HepG2 (cell line): Measurements from ENCODE around the gene ARHGAP5. TPM values are rescaled to one million over a fixed set of nuclear protein-coding genes. Genes with fewer than 3 reads are reported as not detected.

Experiments used
- ATAC-seq: fragments of 200-7000 bp; cut with Tn5 transposase; 3 replicates; pipeline ENCODE4 v1.9.1; 2020; ENCODE audit warnings: mild to moderate bottlenecking, moderate library complexity
- BruUV-seq: library from RNA; stranded (reverse); fragments of 400-500 nt; replicated peaks from 2 replicates; lab custom pipeline; 2021; lab: Mats Ljungman, UMichigan
- CTCF ChIA-PET: fragments of 300-600 bp; formaldehyde crosslinking; extraction: SDS; loops from one replicate; lab custom pipeline; 2021; ENCODE audit warnings: low total read pairs, inconsistent platforms, low intra/inter-chr PET ratio; lab: Yijun Ruan, JAX
- POLR2A ChIA-PET: fragments of 350-600 bp; sonication (Branson Sonifier 250); formaldehyde crosslinking; loops from one replicate; lab custom pipeline; 2020; ENCODE audit warnings: antibody characterized with exemption, inconsistent platforms; lab: Yijun Ruan, JAX
- DNase-seq: peaks from one replicate; pipeline ENCODE4 v3.0.0-alpha.2; 2015; ENCODE audit warnings: low spot score
- FAIRE-seq: peaks from 3 replicates; lab custom pipeline; 2011; peaks lifted over from hg19 to GRCh38; lab: Jason Lieb, UNC
- H2AFZ ChIP-seq: one replicate; pipeline ENCODE4 v1.6.1; 2011; ENCODE audit warnings: low read length, inconsistent platforms
- H3K27ac ChIP-seq: fragments of 300-600 bp; 3 replicates; pipeline ENCODE4 v1.8.0; 2011; ENCODE audit warnings: mixed run types, mild to moderate bottlenecking, mixed read lengths, low read length, inconsistent platforms; ENCODE audit not compliant: insufficient read depth; ENCODE audit errors: extremely low read length
- H3K27me3 ChIP-seq, 2 experiments: fragments of 200-600 bp in 1 of 2; 2 replicates in 1 of 2; 3 replicates in 1 of 2; pipeline versions ENCODE4 v1.6.0 to v1.8.0; 2011; ENCODE audit warnings: low read length in 2 of 2, mild to moderate bottlenecking in 2 of 2, moderate library complexity in 2 of 2, inconsistent platforms in 1 of 2; ENCODE audit not compliant: insufficient read depth in 2 of 2, control insufficient read depth in 1 of 2
- H3K36me3 ChIP-seq, 2 experiments: fragments of 200-600 bp in 1 of 2; replicated peaks in 1 of 2; 2 replicates in 1 of 2; 3 replicates in 1 of 2; pipeline versions ENCODE4 v1.5.1 to v1.8.0; 2011; ENCODE audit warnings: low read length in 2 of 2, inconsistent platforms in 1 of 2; ENCODE audit not compliant: insufficient read depth in 2 of 2, control insufficient read depth in 1 of 2
- H3K4me1 ChIP-seq: 2 replicates; pipeline ENCODE4 v1.5.1; 2012; ENCODE audit warnings: low read length, inconsistent platforms; ENCODE audit not compliant: insufficient read depth
- H3K4me2 ChIP-seq: 2 replicates; pipeline ENCODE4 v1.6.0; 2011; ENCODE audit warnings: low read depth, low read length, inconsistent platforms
- H3K4me3 ChIP-seq, 3 experiments: fragments of 200-600 bp in 1 of 3; sonication (generic), shearing (Covaris generic) in 1 of 3; replicated peaks in 1 of 3; 2 replicates each; pipeline ENCODE4 v1.5.1; 2011 to 2016; ENCODE audit warnings: low read length in 3 of 3, inconsistent platforms in 2 of 3, low read depth in 2 of 3, mild to moderate bottlenecking in 2 of 3, control low read depth in 1 of 3, mixed read lengths in 1 of 3; ENCODE audit not compliant: insufficient read depth in 1 of 3
- H3K79me2 ChIP-seq: one replicate; pipeline ENCODE4 v1.6.1; 2011; ENCODE audit warnings: low read length, inconsistent platforms; ENCODE audit not compliant: insufficient read depth
- H3K9ac ChIP-seq: 2 replicates; pipeline ENCODE4 v1.6.0; 2011; ENCODE audit warnings: mild to moderate bottlenecking, low read depth, low read length, inconsistent platforms; ENCODE audit not compliant: insufficient read depth
- H3K9me3 ChIP-seq: 2 replicates; pipeline ENCODE4 v1.5.1; 2012; ENCODE audit warnings: mild to moderate bottlenecking, low read length
- H4K20me1 ChIP-seq: 2 replicates; pipeline ENCODE4 v1.6.0; 2011; ENCODE audit warnings: inconsistent platforms, mild to moderate bottlenecking, low read length, moderate library complexity; ENCODE audit not compliant: insufficient read depth
- BORCS8-MEF2B ChIP-seq: sonication (generic); formaldehyde crosslinking; IDR thresholded peaks from 2 replicates; pipeline ENCODE4 v1.8.0; 2022; ENCODE audit warnings: mild to moderate bottlenecking, missing genetic modification reagents
- ZNF136 ChIP-seq: sonication (generic); formaldehyde crosslinking; IDR thresholded peaks from 2 replicates; pipeline ENCODE4 v1.8.1; 2022; ENCODE audit warnings: low read depth, mild to moderate bottlenecking, moderate library complexity, missing genetic modification reagents
- ZNF263 ChIP-seq: sonication (generic); formaldehyde crosslinking; IDR thresholded peaks from 2 replicates; pipeline ENCODE4 v1.4.0; 2020; ENCODE audit warnings: missing genetic modification reagents
- ZNF282 ChIP-seq: fragments of 450-650 bp; IDR thresholded peaks from 2 replicates; pipeline ENCODE4 v1.6.1; 2018; ENCODE audit not compliant: partially characterized antibody
- WGBS: methylation state at CpG from one replicate; pipeline ENCODE4 v1.1.6; 2017; ENCODE audit warnings: low lambda C conversion rate; 5-methylcytosine and 5-hydroxymethylcytosine counted together
- in situ Hi-C: cut with HindIII; loops from 2 replicates; pipeline ENCODE4 v1.10.0; 2017; ENCODE audit warnings: low pct_unique_long_range_greater_than_20kb; ENCODE audit not compliant: extremely low pct_ligation_motif_present
- intact Hi-C: fragments of 100-400 bp; cut with micrococcal nuclease; formaldehyde crosslinking; loops from one replicate; pipeline ENCODE4 v1.10.0; 2022; ENCODE audit not compliant: unreplicated experiment
- polyA plus RNA-seq, 8 experiments: library from polyadenylated mRNA; depleted of rRNA in 3 of 8; stranded (reverse) in 7 of 8; unstranded in 1 of 8; fragments of >200 nt; fragmentation: Illumina TruSeq in 4 of 8; extraction: Trizol in 4 of 8; gene quantifications; 2 replicates each; pipeline versions ENCODE4 v1.2.1 to v1.2.3, GENCODE V29; 2011 to 2016; ENCODE audit warnings: low read depth in 4 of 8, missing spikeins in 1 of 8, mixed read lengths in 1 of 8; ENCODE audit not compliant: insufficient read depth in 1 of 8
- total RNA-seq, 5 experiments: library from RNA; depleted of rRNA; stranded (reverse); fragments of >200 nt; fragmentation: Illumina TruSeq; extraction: Trizol; gene quantifications; 2 replicates each; pipeline ENCODE4 v1.2.3, GENCODE V29; 2016; ENCODE audit warnings: low read depth in 1 of 5

Gene ARHGAP5
- total and polyA plus RNA-seq, 2 of the 13 experiments (the other 11 are each of a cell fraction or from before 2014, with no cell fraction given), result 33.7 to 144 TPM

DNA sequence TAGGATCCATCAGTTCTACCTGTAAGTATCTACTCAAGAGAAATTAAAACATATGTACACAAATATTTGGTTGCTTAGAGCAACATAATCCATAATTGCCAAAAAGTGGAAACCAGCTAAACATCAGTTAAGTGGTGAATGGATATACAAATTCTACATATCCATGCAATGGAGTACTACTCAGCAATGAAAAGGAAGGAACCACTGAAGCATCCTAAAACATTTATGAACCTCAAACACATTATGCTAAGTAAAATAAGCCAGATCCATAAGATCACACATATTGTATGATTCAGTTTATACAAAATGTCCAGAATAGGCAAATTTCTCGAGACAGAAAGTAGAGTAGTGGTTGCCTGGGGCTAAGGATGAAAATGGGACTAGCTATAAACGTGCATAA lies 8.4 kb upstream of the ARHGAP5 start:
- peaks cover 0 to 2% of the 10 kb centered on the region in 2 experiments; a peak in 1 of 5 replicates for H3K27me3 ChIP-seq
- no peaks in the 10 kb centered on the region for H3K36me3 ChIP-seq
- no peaks in the 10 kb centered on the region for H3K9me3 ChIP-seq
- no peaks in the 10 kb centered on the region for H3K4me1 ChIP-seq
- no peak overlapping the region for H3K4me3 ChIP-seq
- no peak overlapping the region for H3K4me2 ChIP-seq
- DNase-seq (no peak), ATAC-seq (no peak), FAIRE-seq (no peak)
- WGBS, result 0% methylated on average over 2 of the region's 2 CpGs
- H3K9ac ChIP-seq, result no peak overlapping the region
- ChIA-PET POLR2A (interaction anchor here (1.0 kb wide), 1 partner anchor 8 kb away, joined by 3 read pairs; the partner anchor contains the start of gene ARHGAP5), CTCF (no interaction called here)
- TF ChIP-seq ZNF136 (CRISPR knock-in tag), result no peak
- H4K20me1 ChIP-seq, result no peaks in the 10 kb centered on the region
- no peak overlapping the region for H2AFZ ChIP-seq
- in situ Hi-C loops (no loop called here), intact Hi-C loops (no loop called here)
- no peaks in the 10 kb centered on the region for H3K79me2 ChIP-seq
- no peak overlapping the region for H3K27ac ChIP-seq
- no TSS peak for BruUV-seq

DNA sequence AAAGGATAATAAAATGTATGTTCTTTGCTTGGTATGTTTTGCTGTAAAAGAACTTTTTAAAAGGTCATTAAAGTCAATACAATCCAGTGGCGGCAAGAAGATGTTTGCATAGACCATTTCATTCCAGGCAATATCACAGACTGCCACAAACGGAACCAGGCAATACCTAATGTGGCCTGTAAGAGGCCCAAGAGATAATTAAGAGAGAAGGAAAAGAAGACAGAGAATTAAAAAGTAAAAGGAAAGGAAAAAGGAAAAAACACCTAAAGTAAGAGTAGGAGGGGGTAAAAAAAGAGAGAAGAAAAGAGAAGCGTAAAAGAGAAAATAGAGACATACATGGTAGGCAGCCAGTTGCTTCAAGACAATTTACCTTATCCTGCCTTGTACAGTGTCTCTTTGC lies 6.8 kb upstream of the ARHGAP5 start:
- Histone ChIP-seq H4K20me1 (no peaks in the 10 kb centered on the region), H3K9me3 (no peaks in the 10 kb centered on the region), H3K4me3 (no peak overlapping the region), H3K79me2 (no peaks in the 10 kb centered on the region), H3K27me3 (peaks cover 0 to 2% of the 10 kb centered on the region in 2 experiments; a peak in 1 of 5 replicates), H3K4me1 (peaks cover 7% of the 10 kb centered on the region)
- FAIRE-seq, result no peak
- WGBS, result 34% methylated on average over 3 of the region's 3 CpGs
- ATAC-seq, result peak; percentile 74
- TF ChIP-seq ZNF282 (peak; percentile 18), ZNF263 (CRISPR knock-in tag) (no peak), BORCS8-MEF2B (CRISPR knock-in tag) (no peak)
- TF ChIP-seq, all 625 proteins: peak for 1
- Histone ChIP-seq H3K27ac (no peak overlapping the region), H2AFZ (no peak overlapping the region), H3K4me2 (no peak overlapping the region), H3K9ac (no peak overlapping the region), H3K36me3 (no peaks in the 10 kb centered on the region)
- in situ Hi-C loops, result loop anchor here (5.0 kb wide), 3 partner anchors 138 to 402 kb away; no protein-coding TSS in a partner anchor
- ChIA-PET CTCF (interaction anchor here (7.8 kb wide), 1 partner anchor 183 kb away, joined by 216 read pairs; no protein-coding TSS in a partner anchor), POLR2A (no interaction called here)
- DNase-seq, result no peak
- no TSS peak for BruUV-seq
- intact Hi-C loops, result no loop called here
